ENCODE measurements around the gene LAMA5.

LAMA5 gene

GRCh38 chr20:62268228-62268900, 98.7 kb downstream of the LAMA5 start:
- TF ChIP-seq YY1 (IDR thresholded peaks at IDR 0.05; ENCODE audit: low read depth) (no peak), EGR1 (IDR thresholded peaks at IDR 0.05) (no peak), MAX (IDR thresholded peaks at IDR 0.05) (no peak), TEAD4 (IDR thresholded peaks at IDR 0.05) (no peak), ZBTB7A (IDR thresholded peaks at IDR 0.05; ENCODE audit: low read depth) (no peak), RAD21 (IDR thresholded peaks at IDR 0.05; ENCODE audit: low read depth) (no peak), CREB1 (IDR thresholded peaks at IDR 0.05; ENCODE audit: low read depth) (no peak), TCF12 (IDR thresholded peaks at IDR 0.05; ENCODE audit: low read depth) (no peak), USF1 (IDR thresholded peaks at IDR 0.05) (no peak), EP300 (IDR thresholded peaks at IDR 0.05; ENCODE audit: borderline replicate concordance) (no peak), CEBPB (IDR thresholded peaks at IDR 0.05) (no peak), REST (IDR thresholded peaks at IDR 0.05; ENCODE audit: low read depth) (no peak), FOXM1 (IDR thresholded peaks at IDR 0.05; ENCODE audit: borderline replicate concordance, low read depth) (no peak), NFIC (IDR thresholded peaks at IDR 0.05) (no peak), TAF1 (IDR thresholded peaks at IDR 0.05; ENCODE audit: low read depth) (no peak)

- TF ChIP-seq YY1 (IDR thresholded peaks at IDR 0.05; ENCODE audit: low read depth) (no peak), CEBPB (IDR thresholded peaks at IDR 0.05) (no peak), CREB1 (IDR thresholded peaks at IDR 0.05; ENCODE audit: low read depth) (no peak), USF1 (IDR thresholded peaks at IDR 0.05) (no peak), FOXM1 (IDR thresholded peaks at IDR 0.05; ENCODE audit: borderline replicate concordance, low read depth) (no peak), TCF12 (IDR thresholded peaks at IDR 0.05; ENCODE audit: low read depth) (no peak), ZBTB7A (IDR thresholded peaks at IDR 0.05; ENCODE audit: low read depth) (no peak), TAF1 (IDR thresholded peaks at IDR 0.05; ENCODE audit: low read depth) (no peak), RAD21 (IDR thresholded peaks at IDR 0.05; ENCODE audit: low read depth) (no peak), EP300 (IDR thresholded peaks at IDR 0.05; ENCODE audit: borderline replicate concordance) (no peak), TEAD4 (IDR thresholded peaks at IDR 0.05) (no peak)
These were observed 99.6 kb downstream of the LAMA5 start for GRCh38 chr20:62267543-62267942.

- TF ChIP-seq TEAD4 (IDR thresholded peaks at IDR 0.05): no peak
- no peak for TF ChIP-seq RAD21 (IDR thresholded peaks at IDR 0.05; ENCODE audit: low read depth)
- TF ChIP-seq REST (IDR thresholded peaks at IDR 0.05; ENCODE audit: low read depth): no peak
- no peak for TF ChIP-seq ZBTB7A (IDR thresholded peaks at IDR 0.05; ENCODE audit: low read depth)
- no peak for TF ChIP-seq CEBPB (IDR thresholded peaks at IDR 0.05)
- no peak for TF ChIP-seq EGR1 (IDR thresholded peaks at IDR 0.05)
- no peak for TF ChIP-seq FOXM1 (IDR thresholded peaks at IDR 0.05; ENCODE audit: borderline replicate concordance, low read depth)
- no peak for TF ChIP-seq NFIC (IDR thresholded peaks at IDR 0.05)
- no peak for TF ChIP-seq TCF12 (IDR thresholded peaks at IDR 0.05; ENCODE audit: low read depth)
- no peak for TF ChIP-seq CREB1 (IDR thresholded peaks at IDR 0.05; ENCODE audit: low read depth)
- TF ChIP-seq MAX (IDR thresholded peaks at IDR 0.05): no peak
These were observed 100.3 kb downstream of the LAMA5 start for GRCh38 chr20:62266851-62267250.

GRCh38 chr20:62266340-62266739, 100.8 kb downstream of the LAMA5 start:
- TF ChIP-seq TCF12 (IDR thresholded peaks at IDR 0.05; ENCODE audit: low read depth): no peak
- TF ChIP-seq REST (IDR thresholded peaks at IDR 0.05; ENCODE audit: low read depth): no peak
- no peak for TF ChIP-seq TEAD4 (IDR thresholded peaks at IDR 0.05)
